H1 (cell line): ENCODE measurements around the gene ITGAV. TPM values are rescaled to one million over a fixed set of nuclear protein-coding genes. Genes with fewer than 3 reads are reported as not detected.

Experiments
- ATF2 ChIP-seq: IDR thresholded peaks from 2 replicates; pipeline ENCODE4 v1.6.1; 2012; ENCODE audit warnings: low read length, inconsistent platforms
- CBX5 ChIP-seq: fragments of 300-800, 300-1000 bp; sonication (generic); IDR thresholded peaks from 2 replicates; pipeline ENCODE4 v1.7.1; 2016; ENCODE audit warnings: antibody characterized with exemption, low read length, low read depth
- CTCF ChIP-seq, 3 experiments: IDR thresholded peaks; 1 replicate in 2 of 3; 2 replicates in 1 of 3; pipeline versions ENCODE4 v1.5.1 to v1.6.1; 2011; ENCODE audit warnings: low read length in 3 of 3, mild to moderate bottlenecking in 3 of 3, inconsistent platforms in 2 of 3, low read depth in 1 of 3, moderate library complexity in 1 of 3; ENCODE audit not compliant: insufficient read depth in 1 of 3; ENCODE audit errors: control extremely low read depth in 1 of 3
- HDAC6 ChIP-seq: IDR thresholded peaks from one replicate; pipeline ENCODE4 v1.7.1; 2012; ENCODE audit warnings: low read depth, mild to moderate bottlenecking, inconsistent platforms, low read length, moderate library complexity
- POU5F1 ChIP-seq: IDR thresholded peaks from 2 replicates; pipeline ENCODE4 v1.6.1; 2011; ENCODE audit warnings: low read depth, mild to moderate bottlenecking, low read length, moderate library complexity
- SIN3A ChIP-seq, 2 experiments: IDR thresholded peaks in 1 of 2; conservative IDR thresholded peaks in 1 of 2; 2 replicates each; pipeline ENCODE4 v1.6.1; 2011 to 2012; ENCODE audit warnings: low read length in 2 of 2, improper control_type of control experiment in 1 of 2, low read depth in 1 of 2, mild to moderate bottlenecking in 1 of 2
- SUZ12 ChIP-seq: fragments of 200-600 bp; sonication (generic); IDR thresholded peaks from 2 replicates; pipeline ENCODE4 v1.6.1; 2012; ENCODE audit warnings: mild to moderate bottlenecking, inconsistent platforms, low read length, moderate library complexity, mixed read lengths
- ZNF274 ChIP-seq: IDR thresholded peaks from 2 replicates; pipeline ENCODE4 v1.7.0; 2012; ENCODE audit warnings: low read length, borderline replicate concordance; ENCODE audit errors: extremely low read depth
- polyA plus RNA-seq, 7 experiments: library from polyadenylated mRNA; depleted of rRNA in 3 of 7; stranded (reverse) in 5 of 7; unstranded in 2 of 7; fragments of >200 nt in 5 of 7; fragments of 200-250 nt in 2 of 7; gene quantifications; 1 replicate in 5 of 7; 2 replicates in 1 of 7; 4 replicates in 1 of 7; pipeline versions ENCODE4 v1.2.1 to v1.2.3, GENCODE V29; 2011 to 2013; ENCODE audit warnings: missing spikeins in 2 of 7, mixed read lengths in 2 of 7
- total RNA-seq: library from RNA; stranded (reverse); fragmentation: NEBNext Ultra II Directional; extraction: Animal tissue kit (Norgen Biotek cat#: 25700); gene quantifications from 2 replicates; pipeline ENCODE4 v1.2.1, GENCODE V29; 2021

Gene ITGAV
- total and polyA plus RNA-seq, 2 of the 8 experiments (the other 6 are each of a cell fraction or from before 2014, with no cell fraction given): 11.7 to 42.4 TPM

GRCh38 chr2:186696804-186697203 is 106.9 kb downstream of the ITGAV start (continued):
- TF ChIP-seq POU5F1 (no peak), ZNF274 (no peak), CTCF (IDR thresholded peaks at IDR 0.05; ENCODE audit: control extremely low read depth in 1 of 3, insufficient read depth in 1 of 3, low read depth in 1 of 3, low read length in 3 of 3) (no peak), HDAC6 (no peak), ATF2 (no peak), SIN3A (conservative IDR thresholded peaks at IDR 0.05 in 1 of 2, IDR thresholded peaks at IDR 0.05 in 1 of 2; ENCODE audit: low read depth in 1 of 2, low read length in 2 of 2) (no peak), CBX5 (no peak), SUZ12 (no peak)
- TF ChIP-seq, all 59 proteins: peak for 0
